ENCODE results near the gene HS3ST6.

HS3ST6 gene

GRCh38 chr16:1914084-1914608 lies 4.1 kb downstream of the HS3ST6 start (continued):
- TF ChIP-seq ZFP30 (CRISPR knock-in tag; IDR thresholded peaks at IDR 0.05) (no peak), ZNF8 (CRISPR knock-in tag; IDR thresholded peaks at IDR 0.05) (no peak), RARB (CRISPR knock-in tag; IDR thresholded peaks at IDR 0.05) (no peak), ISL1 (CRISPR knock-in tag; IDR thresholded peaks at IDR 0.05) (no peak)

DNA sequence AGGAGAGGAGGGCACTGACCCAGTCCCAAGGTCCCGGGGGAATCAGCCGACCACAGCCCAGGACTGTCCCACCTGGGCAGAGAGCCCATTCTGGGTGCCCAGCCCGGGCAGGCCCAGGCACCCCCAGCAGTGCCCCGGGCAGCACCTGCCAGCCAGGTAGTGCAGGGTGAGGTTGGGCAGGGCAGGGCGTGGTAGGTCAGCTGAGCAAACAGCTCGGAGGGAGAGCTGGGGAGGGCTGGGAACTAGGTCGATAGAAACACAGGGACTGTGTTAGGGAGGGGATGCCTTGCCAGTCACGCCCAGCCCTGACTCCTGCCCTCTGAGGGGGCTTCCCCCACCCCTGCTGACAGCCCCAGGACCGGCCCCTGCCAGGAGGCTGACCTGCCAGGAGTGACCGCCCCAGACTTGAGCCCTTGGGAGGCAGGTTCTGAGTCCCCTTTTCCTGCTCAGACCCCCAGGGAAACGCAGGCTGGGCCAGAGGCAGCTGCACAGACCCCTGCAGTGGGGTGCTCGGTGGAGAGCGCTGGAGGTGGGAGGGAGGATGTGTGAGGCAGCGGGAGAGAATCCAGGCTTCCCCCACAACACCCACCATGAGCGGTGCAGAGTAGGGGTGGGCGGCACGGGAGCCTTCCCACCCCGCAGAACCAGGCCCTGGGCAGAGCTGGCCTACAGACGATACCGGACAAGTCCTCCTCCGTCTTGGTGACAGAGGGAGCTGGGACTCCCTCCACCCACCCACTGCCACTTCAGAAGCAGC lies 4.7 kb downstream of the HS3ST6 start:
- no peak for TF ChIP-seq CSRNP3 (CRISPR knock-in tag; IDR thresholded peaks at IDR 0.05)
- TF ChIP-seq, protein P1, sequence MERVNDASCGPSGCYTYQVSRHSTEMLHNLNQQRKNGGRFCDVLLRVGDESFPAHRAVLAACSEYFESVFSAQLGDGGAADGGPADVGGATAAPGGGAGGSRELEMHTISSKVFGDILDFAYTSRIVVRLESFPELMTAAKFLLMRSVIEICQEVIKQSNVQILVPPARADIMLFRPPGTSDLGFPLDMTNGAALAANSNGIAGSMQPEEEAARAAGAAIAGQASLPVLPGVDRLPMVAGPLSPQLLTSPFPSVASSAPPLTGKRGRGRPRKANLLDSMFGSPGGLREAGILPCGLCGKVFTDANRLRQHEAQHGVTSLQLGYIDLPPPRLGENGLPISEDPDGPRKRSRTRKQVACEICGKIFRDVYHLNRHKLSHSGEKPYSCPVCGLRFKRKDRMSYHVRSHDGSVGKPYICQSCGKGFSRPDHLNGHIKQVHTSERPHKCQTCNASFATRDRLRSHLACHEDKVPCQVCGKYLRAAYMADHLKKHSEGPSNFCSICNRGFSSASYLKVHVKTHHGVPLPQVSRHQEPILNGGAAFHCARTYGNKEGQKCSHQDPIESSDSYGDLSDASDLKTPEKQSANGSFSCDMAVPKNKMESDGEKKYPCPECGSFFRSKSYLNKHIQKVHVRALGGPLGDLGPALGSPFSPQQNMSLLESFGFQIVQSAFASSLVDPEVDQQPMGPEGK (CRISPR knock-in tag; IDR thresholded peaks at IDR 0.05; ENCODE audit: borderline replicate concordance), result no peak
- TF ChIP-seq ZNF70 (CRISPR knock-in tag; IDR thresholded peaks at IDR 0.05), result no peak
- no peak for TF ChIP-seq TCF4 (CRISPR knock-in tag; IDR thresholded peaks at IDR 0.05; ENCODE audit: borderline replicate concordance)
- TF ChIP-seq PPARA (CRISPR knock-in tag; IDR thresholded peaks at IDR 0.05; ENCODE audit: borderline replicate concordance), result no peak
- no peak for TF ChIP-seq SNAI2 (CRISPR knock-in tag; IDR thresholded peaks at IDR 0.05)
- TF ChIP-seq TOX (CRISPR knock-in tag; IDR thresholded peaks at IDR 0.05; ENCODE audit: borderline replicate concordance), result no peak
- no peak for TF ChIP-seq ESRRG (CRISPR knock-in tag; IDR thresholded peaks at IDR 0.05)
- TF ChIP-seq ARNTL (CRISPR knock-in tag; IDR thresholded peaks at IDR 0.05; ENCODE audit: borderline replicate concordance, low read depth), result no peak
- TF ChIP-seq ISL1 (CRISPR knock-in tag; IDR thresholded peaks at IDR 0.05), result no peak
- no peak for TF ChIP-seq ZC3H10 (CRISPR knock-in tag; IDR thresholded peaks at IDR 0.05)
- TF ChIP-seq BACH2 (CRISPR knock-in tag; IDR thresholded peaks at IDR 0.05; ENCODE audit: borderline replicate concordance), result no peak
- TF ChIP-seq CSDC2 (CRISPR knock-in tag; IDR thresholded peaks at IDR 0.05), result no peak
- TF ChIP-seq ZNF8 (CRISPR knock-in tag; IDR thresholded peaks at IDR 0.05), result no peak
- no peak for TF ChIP-seq GLIS3 (CRISPR knock-in tag; IDR thresholded peaks at IDR 0.05)
- ATAC-seq, result no peak

GRCh38 chr16:1912215-1912543 lies 6.0 kb downstream of the HS3ST6 start:
- no peak for TF ChIP-seq OSR1 (CRISPR knock-in tag; IDR thresholded peaks at IDR 0.05)
- TF ChIP-seq TCF4 (CRISPR knock-in tag; IDR thresholded peaks at IDR 0.05; ENCODE audit: borderline replicate concordance), result no peak
- TF ChIP-seq ZC3H10 (CRISPR knock-in tag; IDR thresholded peaks at IDR 0.05), result no peak
- TF ChIP-seq ARNTL (CRISPR knock-in tag; IDR thresholded peaks at IDR 0.05; ENCODE audit: borderline replicate concordance, low read depth), result no peak
- TF ChIP-seq, protein P2, sequence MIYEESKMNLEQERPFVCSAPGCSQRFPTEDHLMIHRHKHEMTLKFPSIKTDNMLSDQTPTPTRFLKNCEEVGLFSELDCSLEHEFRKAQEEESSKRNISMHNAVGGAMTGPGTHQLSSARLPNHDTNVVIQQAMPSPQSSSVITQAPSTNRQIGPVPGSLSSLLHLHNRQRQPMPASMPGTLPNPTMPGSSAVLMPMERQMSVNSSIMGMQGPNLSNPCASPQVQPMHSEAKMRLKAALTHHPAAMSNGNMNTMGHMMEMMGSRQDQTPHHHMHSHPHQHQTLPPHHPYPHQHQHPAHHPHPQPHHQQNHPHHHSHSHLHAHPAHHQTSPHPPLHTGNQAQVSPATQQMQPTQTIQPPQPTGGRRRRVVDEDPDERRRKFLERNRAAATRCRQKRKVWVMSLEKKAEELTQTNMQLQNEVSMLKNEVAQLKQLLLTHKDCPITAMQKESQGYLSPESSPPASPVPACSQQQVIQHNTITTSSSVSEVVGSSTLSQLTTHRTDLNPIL (CRISPR knock-in tag; IDR thresholded peaks at IDR 0.05; ENCODE audit: low read depth), result no peak
- no peak for ATAC-seq

GRCh38 chr16:1911467-1912214 lies 6.6 kb downstream of the HS3ST6 start:
- TF ChIP-seq OSR1 (CRISPR knock-in tag; IDR thresholded peaks at IDR 0.05), result no peak
- no peak for TF ChIP-seq ZNF70 (CRISPR knock-in tag; IDR thresholded peaks at IDR 0.05)
- no peak for TF ChIP-seq TCF4 (CRISPR knock-in tag; IDR thresholded peaks at IDR 0.05; ENCODE audit: borderline replicate concordance)
- TF ChIP-seq ARNTL (CRISPR knock-in tag; IDR thresholded peaks at IDR 0.05; ENCODE audit: borderline replicate concordance, low read depth), result no peak
- TF ChIP-seq PPARA (CRISPR knock-in tag; IDR thresholded peaks at IDR 0.05; ENCODE audit: borderline replicate concordance), result no peak
- TF ChIP-seq ZNF8 (CRISPR knock-in tag; IDR thresholded peaks at IDR 0.05), result no peak
- no peak for TF ChIP-seq ISL1 (CRISPR knock-in tag; IDR thresholded peaks at IDR 0.05)
- TF ChIP-seq ZC3H10 (CRISPR knock-in tag; IDR thresholded peaks at IDR 0.05), result no peak
- TF ChIP-seq, protein P2 (CRISPR knock-in tag; IDR thresholded peaks at IDR 0.05; ENCODE audit: low read depth), result no peak
- no peak for TF ChIP-seq ZNF565 (CRISPR knock-in tag; conservative IDR thresholded peaks at IDR 0.05; ENCODE audit: low read depth)
- no peak for TF ChIP-seq TOX (CRISPR knock-in tag; IDR thresholded peaks at IDR 0.05; ENCODE audit: borderline replicate concordance)
- TF ChIP-seq, protein P1 (CRISPR knock-in tag; IDR thresholded peaks at IDR 0.05; ENCODE audit: borderline replicate concordance), result no peak
- no peak for TF ChIP-seq ESRRG (CRISPR knock-in tag; IDR thresholded peaks at IDR 0.05)
- ATAC-seq, result no peak
